Activated CD8-positive, alpha-beta memory T cell treated with anti-CD3 and anti-CD28 coated beads, Interleukin-2, amount 50 U/mL, for 48 hours (primary cell): ENCODE data around the gene SERPIND1.

ENCODE experiments used
- DNase-seq: peaks from one replicate; pipeline ENCODE4 v3.0.0-alpha.2; 2020

SERPIND1 gene

GRCh38 chr22:20793748-20794649 is 20.1 kb downstream of the SERPIND1 start:
- DNase-seq = no peak

GRCh38 chr22:20794650-20795413 is 20.9 kb downstream of the SERPIND1 start:
- no peak for DNase-seq

- no peak for DNase-seq
These were observed 22.8 kb downstream of the SERPIND1 start for GRCh38 chr22:20796731-20797130.

- no peak for DNase-seq
These were observed 24.3 kb downstream of the SERPIND1 start for GRCh38 chr22:20798218-20798617.

- DNase-seq = no peak
These were observed 25.1 kb downstream of the SERPIND1 start for GRCh38 chr22:20798974-20799373.

GRCh38 chr22:20799449-20799848 is 25.5 kb downstream of the SERPIND1 start:
- DNase-seq = no peak

GRCh38 chr22:20802452-20802851 is 28.5 kb downstream of the SERPIND1 start:
- no peak for DNase-seq

GRCh38 chr22:20802922-20803553 is 29.1 kb downstream of the SERPIND1 start:
- DNase-seq = no peak

- DNase-seq = peak; percentile 63
These were observed 29.9 kb downstream of the SERPIND1 start for GRCh38 chr22:20803696-20804324.

GRCh38 chr22:20804650-20805049 is 30.7 kb downstream of the SERPIND1 start:
- DNase-seq = no peak

- DNase-seq = no peak
These were observed 32.1 kb downstream of the SERPIND1 start for GRCh38 chr22:20805972-20806471.

GRCh38 chr22:20807315-20807752 is 33.4 kb downstream of the SERPIND1 start:
- no peak for DNase-seq

- no peak for DNase-seq
These were observed 34.9 kb downstream of the SERPIND1 start for GRCh38 chr22:20808844-20809243.

GRCh38 chr22:20809538-20810185 is 35.7 kb downstream of the SERPIND1 start:
- no peak for DNase-seq

- peak; percentile 64 for DNase-seq
These were observed 36.7 kb downstream of the SERPIND1 start for GRCh38 chr22:20810645-20811044.

- no peak for DNase-seq
These were observed 37.3 kb downstream of the SERPIND1 start for GRCh38 chr22:20811171-20811570.

GRCh38 chr22:20811971-20812660 is 38.2 kb downstream of the SERPIND1 start:
- DNase-seq = no peak

- DNase-seq = no peak
These were observed 39.1 kb downstream of the SERPIND1 start for GRCh38 chr22:20813056-20813455.

GRCh38 chr22:20814221-20814808 is 40.4 kb downstream of the SERPIND1 start:
- no peak for DNase-seq

GRCh38 chr22:20815477-20816050 is 41.7 kb downstream of the SERPIND1 start:
- DNase-seq = no peak

- no peak for DNase-seq
These were observed 42.6 kb downstream of the SERPIND1 start for GRCh38 chr22:20816559-20816958.
